GM12878 (cell line): ENCODE results near the gene FHL1. TPM values are rescaled to one million over a fixed set of nuclear protein-coding genes. Genes with fewer than 3 reads are reported as not detected.

Experiments used
- ATAC-seq: fragments of 200-7000 bp; cut with Tn5 transposase; 3 replicates; pipeline ENCODE4 v1.9.1; 2020; ENCODE audit warnings: mild to moderate bottlenecking, moderate library complexity
- BruUV-seq: library from RNA; stranded (reverse); fragments of 400-500 nt; replicated peaks from 2 replicates; lab custom pipeline; 2021; lab: Mats Ljungman, UMichigan
- CTCF ChIA-PET: fragments of 300-600 bp; sonication (Branson Sonifier 250); formaldehyde crosslinking; extraction: SDS; loops from one replicate; lab custom pipeline; 2021; ENCODE audit warnings: inconsistent platforms; lab: Yijun Ruan, JAX
- POLR2A ChIA-PET: fragments of 350-600 bp; formaldehyde crosslinking; extraction: SDS; loops from one replicate; lab custom pipeline; 2021; ENCODE audit warnings: inconsistent platforms; lab: Charles Lee
- RAD21 ChIA-PET: fragments of 300-600 bp; sonication (Branson Sonifier 250); formaldehyde crosslinking; loops from one replicate; lab custom pipeline; 2023; ENCODE audit warnings: antibody characterized with exemption; ENCODE audit not compliant: unreplicated experiment; lab: Charles Lee
- SMC1A ChIA-PET: fragments of 300-600 bp; sonication (Branson Sonifier 250); formaldehyde crosslinking; loops from one replicate; lab custom pipeline; 2023; ENCODE audit not compliant: unreplicated experiment, uncharacterized antibody; lab: Charles Lee
- DNase-seq: peaks from one replicate; pipeline ENCODE4 v3.0.0-alpha.2; 2011; ENCODE audit warnings: low read depth, low spot score
- FAIRE-seq: peaks from 3 replicates; lab custom pipeline; 2011; peaks lifted over from hg19 to GRCh38; lab: Jason Lieb, UNC
- H2AFZ ChIP-seq: 2 replicates; pipeline ENCODE4 v1.6.0; 2011; ENCODE audit warnings: low read depth, low read length, control low read depth; ENCODE audit not compliant: control insufficient read depth
- H3K27ac ChIP-seq: 2 replicates; pipeline ENCODE4 v1.5.1; 2011; ENCODE audit warnings: control low read depth; ENCODE audit not compliant: control insufficient read depth, insufficient read depth
- H3K27me3 ChIP-seq, 2 experiments: replicated peaks in 1 of 2; 2 replicates each; pipeline versions ENCODE4 v1.6.0 to v1.6.1; 2011; ENCODE audit warnings: low read length in 1 of 2; ENCODE audit not compliant: control insufficient read depth in 2 of 2, insufficient read depth in 2 of 2
- H3K36me3 ChIP-seq, 2 experiments: 2 replicates each; pipeline ENCODE4 v1.5.1; 2011; ENCODE audit warnings: low read length in 1 of 2; ENCODE audit not compliant: control insufficient read depth in 2 of 2, insufficient read depth in 2 of 2
- H3K4me1 ChIP-seq: 2 replicates; pipeline ENCODE4 v1.6.1; 2011; ENCODE audit warnings: mild to moderate bottlenecking, low read length, moderate library complexity, mixed read lengths; ENCODE audit not compliant: control insufficient read depth, insufficient read depth
- H3K4me2 ChIP-seq: 2 replicates; pipeline ENCODE4 v1.6.0; 2011; ENCODE audit warnings: control low read depth; ENCODE audit not compliant: control insufficient read depth, insufficient read depth
- H3K4me3 ChIP-seq: fragments of 200-600 bp; sonication (generic); 2 replicates; pipeline ENCODE4 v1.5.1; 2016
- H3K79me2 ChIP-seq: 2 replicates; pipeline ENCODE4 v1.6.0; 2011; ENCODE audit warnings: low read length; ENCODE audit not compliant: control insufficient read depth, insufficient read depth
- H3K9ac ChIP-seq: 2 replicates; pipeline ENCODE4 v1.8.0; 2011; ENCODE audit warnings: low read length, control low read depth, mixed read lengths; ENCODE audit not compliant: control insufficient read depth, insufficient read depth
- H3K9me3 ChIP-seq: replicated peaks from 3 replicates; pipeline ENCODE4 v1.5.1; 2011; ENCODE audit warnings: mild to moderate bottlenecking, low read length; ENCODE audit not compliant: control insufficient read depth, insufficient read depth
- H4K20me1 ChIP-seq: 2 replicates; pipeline ENCODE4 v1.6.0; 2011; ENCODE audit not compliant: control insufficient read depth, insufficient read depth
- BCL3 ChIP-seq: IDR thresholded peaks from 2 replicates; pipeline ENCODE4 v1.6.1; 2011; ENCODE audit warnings: borderline replicate concordance, low read depth, mild to moderate bottlenecking, moderate library complexity, low read length; ENCODE audit not compliant: insufficient read depth, poor library complexity, severe bottlenecking
- ELK1 ChIP-seq: IDR thresholded peaks from 2 replicates; pipeline ENCODE4 v1.6.1; 2012; ENCODE audit warnings: low read depth, low read length, improper control_type of control experiment
- GATAD2B ChIP-seq: fragments of 450-650 bp; conservative IDR thresholded peaks from 2 replicates; pipeline ENCODE4 v1.6.1; 2017; ENCODE audit warnings: low read depth, mild to moderate bottlenecking, moderate library complexity
- NBN ChIP-seq: fragments of 450-650 bp; IDR thresholded peaks from 2 replicates; pipeline ENCODE4 v1.6.1; 2016
- NFYB ChIP-seq: IDR thresholded peaks from 2 replicates; pipeline ENCODE4 v1.6.1; 2011; ENCODE audit warnings: low read depth, mild to moderate bottlenecking, low read length, improper control_type of control experiment, moderate library complexity; ENCODE audit not compliant: insufficient read depth
- NR2C2 ChIP-seq: IDR thresholded peaks from 2 replicates; pipeline ENCODE4 v1.6.1; 2011; ENCODE audit warnings: borderline replicate concordance, low read depth; ENCODE audit not compliant: control insufficient read depth, insufficient read length
- NR2F1 ChIP-seq: fragments of 450-650 bp; conservative IDR thresholded peaks from 2 replicates; pipeline ENCODE4 v1.6.1; 2017; ENCODE audit warnings: mild to moderate bottlenecking
- POLR2AphosphoS5 ChIP-seq: IDR thresholded peaks from 2 replicates; pipeline ENCODE4 v1.6.1; 2011; ENCODE audit warnings: mild to moderate bottlenecking, low read length, inconsistent platforms
- RCOR1 ChIP-seq: conservative IDR thresholded peaks from 2 replicates; pipeline ENCODE4 v1.6.1; 2012; ENCODE audit warnings: low read depth, low read length, improper control_type of control experiment
- SREBF1 ChIP-seq: IDR thresholded peaks from 2 replicates; pipeline ENCODE4 v1.6.1; 2012; ENCODE audit warnings: mild to moderate bottlenecking, low read length
- STAT1 ChIP-seq: fragments of 450-650 bp; conservative IDR thresholded peaks from 2 replicates; pipeline ENCODE4 v1.6.1; 2014; ENCODE audit warnings: antibody characterized with exemption, mild to moderate bottlenecking
- TCF3 ChIP-seq: IDR thresholded peaks from 2 replicates; pipeline ENCODE4 v1.6.1; 2012; ENCODE audit warnings: low read depth, mild to moderate bottlenecking, low read length, borderline replicate concordance; ENCODE audit not compliant: insufficient read depth
- ZBTB11 ChIP-seq: fragments of 450-650 bp; formaldehyde crosslinking; IDR thresholded peaks from 2 replicates; pipeline ENCODE4 v1.5.0; 2022; ENCODE audit warnings: mild to moderate bottlenecking, missing genetic modification characterization
- ZZZ3 ChIP-seq: IDR thresholded peaks from 2 replicates; pipeline ENCODE4 v1.6.1; 2011; ENCODE audit warnings: low read depth; ENCODE audit not compliant: control insufficient read depth, insufficient read length
- WGBS: methylation state at CpG from one replicate; pipeline ENCODE4 v1.1.6; 2016; ENCODE audit warnings: low lambda C conversion rate; ENCODE audit not compliant: insufficient replicate concordance, insufficient coverage; ENCODE audit errors: missing lambda C conversion rate; 5-methylcytosine and 5-hydroxymethylcytosine counted together
- in situ Hi-C: fragments of 300-500 bp; cut with MboI; formaldehyde crosslinking; loops from 9 replicates; pipeline ENCODE4 v1.14.3; 2018; ENCODE audit warnings: mixed read lengths
- intact Hi-C: fragments of 100-400 bp; cut with micrococcal nuclease; formaldehyde crosslinking; loops from one replicate; pipeline ENCODE4 v1.14.2; 2022; ENCODE audit not compliant: unreplicated experiment
- polyA plus RNA-seq, 11 experiments: library from polyadenylated mRNA; depleted of rRNA in 4 of 11; unstranded in 6 of 11; stranded (reverse) in 5 of 11; fragments of >200 nt; fragmentation: Nextera tagmentation in 4 of 11; fragmentation: Illumina TruSeq in 1 of 11; extraction: Ambion mirVana in 4 of 11; extraction: Trizol in 1 of 11; gene quantifications; 1 replicate in 1 of 11; 2 replicates in 10 of 11; pipeline versions ENCODE4 v1.2.1 to v1.2.3, GENCODE V29; 2011 to 2016; ENCODE audit warnings: inconsistent platforms in 2 of 11, missing spikeins in 2 of 11, low read depth in 1 of 11
- total RNA-seq, 4 experiments: library from RNA; depleted of rRNA in 3 of 4; stranded (reverse); fragments of >200 nt in 3 of 4; fragmentation: Illumina TruSeq in 1 of 4; extraction: Trizol in 1 of 4; gene quantifications; 2 replicates each; pipeline versions ENCODE4 v1.2.1 to v1.2.3, GENCODE V29; 2013 to 2021

Gene FHL1
- total and polyA plus RNA-seq, 10 of the 15 experiments (the other 5 are each of a cell fraction or from before 2014, with no cell fraction given) = 0.13 to 0.59 (median 0.34) TPM; not detected in 1

- CTCF ChIA-PET = interaction anchor here (3.3 kb wide), 1 partner anchor 17 kb away, joined by 18 read pairs; no protein-coding TSS in a partner anchor
- WGBS = 54% methylated on average over 37 of the region's 73 CpGs
- peak within 1 kb of the TSS; percentile 78 for H2AFZ ChIP-seq
- TF ChIP-seq NR2C2 = no peak
- TF ChIP-seq NFYB = no peak
- no peak for TF ChIP-seq ZZZ3
- no peak for TF ChIP-seq BCL3
- no peak for TF ChIP-seq STAT1
- no peak for TF ChIP-seq ZBTB11
- 0 out of 2 replicates have a peak, but pooled peaks have one; percentile 30 for TF ChIP-seq GATAD2B
- no peak for TF ChIP-seq NBN
- peak; percentile 38; the same call in 1 of the 2 replicates for TF ChIP-seq POLR2AphosphoS5
- TF ChIP-seq ELK1 = no peak
- TF ChIP-seq SREBF1 = no peak
- no peak for TF ChIP-seq RCOR1
- no peak for TF ChIP-seq TCF3
- no peak for TF ChIP-seq NR2F1
These were observed 104.0 kb downstream of the FHL1 start, which contains the start of gene MAP7D3 for GRCh38 chrX:136251041-136251991. Gene MAP7D3 (minus strand): TSS chrX:136251400. CDS start chrX:136251358, 42 bp downstream.

More at GRCh38 chrX:136251041-136251991, 104.0 kb downstream of the FHL1 start, which contains the start of gene MAP7D3:
- Histone ChIP-seq H3K27ac (no peak within 1 kb of the TSS; the same call in none of the 2 replicates), H3K4me2 (peak within 1 kb of the TSS; percentile 89), H3K9ac (peak within 1 kb of the TSS; percentile 60; the same call in 1 of the 2 replicates), H3K4me1 (no peaks in the 10 kb centered on the region), H4K20me1 (no peaks in the 10 kb centered on the region), H3K4me3 (peak within 1 kb of the TSS; percentile 70), H3K9me3 (no peaks in the 10 kb centered on the region), H3K27me3 (no peaks in the 10 kb centered on the region), H3K79me2 (peaks cover 4% of the 10 kb centered on the region), H3K36me3 (no peaks in the 10 kb centered on the region)
- in situ Hi-C loops = no loop called here
- ChIA-PET POLR2A (interaction anchor here (0.6 kb wide), 1 partner anchor 29 kb away, joined by 3 read pairs; no protein-coding TSS in a partner anchor), SMC1A (interaction anchor here (1.0 to 1.3 kb wide), 2 partner anchors 18 to 49 kb away, joined by 3 read pairs; no protein-coding TSS in a partner anchor), RAD21 (no interaction called here)
- ATAC-seq (peak; percentile 96), FAIRE-seq (no peak), DNase-seq (no peak)
- no TSS peak for BruUV-seq
- intact Hi-C loops = no loop called here
